Panc1 (cell line): ENCODE measurements around the gene TMEM150B. TPM values are rescaled to one million over a fixed set of nuclear protein-coding genes. Genes with fewer than 3 reads are reported as not detected.

Source experiments
- ATAC-seq: fragments of 200-7000 bp; cut with Tn5 transposase; 2 replicates; pipeline ENCODE4 v1.9.1; 2020; ENCODE audit warnings: mild to moderate bottlenecking, moderate library complexity
- BruUV-seq: library from RNA; stranded (reverse); fragments of 400-500 nt; replicated peaks from 2 replicates; lab custom pipeline; 2021; lab: Mats Ljungman, UMichigan
- CTCF ChIA-PET: fragments of 300-600 bp; sonication (Branson Sonifier 250); formaldehyde crosslinking; loops from one replicate; lab custom pipeline; 2022; ENCODE audit warnings: antibody characterized with exemption; lab: Charles Lee
- POLR2A ChIA-PET: fragments of 300-600 bp; sonication (Branson Sonifier 250); formaldehyde crosslinking; loops from one replicate; lab custom pipeline; 2022; ENCODE audit warnings: antibody characterized with exemption; lab: Charles Lee
- DNase-seq: peaks from one replicate; pipeline ENCODE4 v3.0.0-alpha.2; 2010; ENCODE audit warnings: low read depth, low spot score
- H3K27ac ChIP-seq: 2 replicates; pipeline ENCODE4 v1.5.1; 2011; ENCODE audit warnings: mild to moderate bottlenecking, low read length, inconsistent platforms
- H3K27me3 ChIP-seq: fragments of 200-500 bp; sonication (Bioruptor generic); 2 replicates; pipeline ENCODE4 v1.6.0; 2014; ENCODE audit warnings: low read length, inconsistent platforms; ENCODE audit not compliant: control insufficient read depth, insufficient read depth
- H3K36me3 ChIP-seq: fragments of 200-500 bp; sonication (Bioruptor generic); 2 replicates; pipeline ENCODE4 v1.5.1; 2014; ENCODE audit warnings: inconsistent platforms, mild to moderate bottlenecking, low read length, moderate library complexity; ENCODE audit not compliant: control insufficient read depth, insufficient read depth
- H3K4me1 ChIP-seq: 2 replicates; pipeline ENCODE4 v1.5.1; 2011; ENCODE audit warnings: inconsistent platforms, mild to moderate bottlenecking, low read length, moderate library complexity; ENCODE audit not compliant: control insufficient read depth, insufficient read depth
- H3K4me3 ChIP-seq, 2 experiments: 2 replicates each; pipeline ENCODE4 v1.5.1; 2011 to 2012; ENCODE audit warnings: low read depth in 2 of 2, low read length in 2 of 2, mild to moderate bottlenecking in 2 of 2, inconsistent platforms in 1 of 2, moderate library complexity in 1 of 2
- H3K9me3 ChIP-seq: fragments of 200-500 bp; sonication (Bioruptor generic); 2 replicates; pipeline ENCODE4 v1.5.1; 2014; ENCODE audit warnings: low read depth, mild to moderate bottlenecking, inconsistent platforms, low read length, moderate library complexity; ENCODE audit not compliant: control insufficient read depth, insufficient read depth
- POLR2AphosphoS5 ChIP-seq: IDR thresholded peaks from 2 replicates; pipeline ENCODE4 v1.6.1; 2012; ENCODE audit warnings: mild to moderate bottlenecking, low read depth, low read length, moderate library complexity
- SIN3A ChIP-seq: IDR thresholded peaks from 2 replicates; pipeline ENCODE4 v1.6.1; 2012; ENCODE audit warnings: low read depth, mild to moderate bottlenecking, low read length, moderate library complexity, borderline replicate concordance; ENCODE audit not compliant: insufficient read depth
- TCF7L2 ChIP-seq: IDR thresholded peaks from 2 replicates; pipeline ENCODE4 v1.6.1; 2011; ENCODE audit warnings: mild to moderate bottlenecking, low read depth, low read length, inconsistent platforms
- in situ Hi-C: cut with HindIII; loops from 2 replicates; pipeline ENCODE4 v1.10.0; 2016; ENCODE audit warnings: low sequenced_read_pairs, low pct_unique_long_range_greater_than_20kb
- intact Hi-C: fragments of 100-400 bp; cut with micrococcal nuclease; formaldehyde crosslinking; loops from one replicate; pipeline ENCODE4 v1.10.0; 2022; ENCODE audit not compliant: unreplicated experiment
- total RNA-seq: library from RNA; stranded (reverse); gene quantifications from one replicate; pipeline ENCODE4 v1.2.1, GENCODE V29; 2021; ENCODE audit not compliant: unreplicated experiment
- TF ChIP-seq, protein P1 (sequence below): fragments of 450-650 bp; IDR thresholded peaks from 2 replicates; pipeline ENCODE4 v1.5.1; 2017; ENCODE audit warnings: mild to moderate bottlenecking
- TF ChIP-seq, protein P2 (sequence below), 2 experiments: IDR thresholded peaks; 2 replicates each; pipeline ENCODE4 v1.6.1; 2011 to 2012; ENCODE audit warnings: low read depth in 2 of 2, control low read depth in 1 of 2, low read length in 1 of 2, mild to moderate bottlenecking in 1 of 2, moderate library complexity in 1 of 2; ENCODE audit not compliant: insufficient read depth in 1 of 2

The TMEM150B gene
- total RNA-seq, 1 experiment from 2014 or later = not detected

DNA sequence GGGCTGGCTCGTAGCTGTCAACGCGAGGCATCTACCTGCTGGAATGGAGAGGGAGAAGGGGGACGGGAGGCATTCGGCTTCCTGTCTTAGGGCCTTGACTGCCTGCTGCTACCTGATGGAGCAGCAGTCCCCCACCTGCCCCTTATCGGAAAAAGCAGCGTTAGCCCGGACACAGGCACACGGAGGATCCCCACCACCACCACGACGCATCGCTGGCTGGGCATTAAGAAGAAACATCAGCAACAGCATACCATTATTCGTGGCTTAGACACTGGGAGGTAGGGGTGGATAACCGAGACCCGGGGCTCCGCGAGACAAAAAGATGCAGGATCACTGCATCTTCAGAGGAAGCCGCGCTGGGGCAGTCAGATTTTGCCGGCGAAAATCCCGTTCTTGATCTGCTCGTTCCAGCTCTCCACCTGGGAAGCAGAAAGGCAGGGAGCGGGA lies 28.2 kb upstream of the TMEM150B start:
- DNase-seq = no peak
- intact Hi-C loops = no loop called here
- peak; percentile 50; the same call in 1 of the 2 replicates for ATAC-seq

DNA sequence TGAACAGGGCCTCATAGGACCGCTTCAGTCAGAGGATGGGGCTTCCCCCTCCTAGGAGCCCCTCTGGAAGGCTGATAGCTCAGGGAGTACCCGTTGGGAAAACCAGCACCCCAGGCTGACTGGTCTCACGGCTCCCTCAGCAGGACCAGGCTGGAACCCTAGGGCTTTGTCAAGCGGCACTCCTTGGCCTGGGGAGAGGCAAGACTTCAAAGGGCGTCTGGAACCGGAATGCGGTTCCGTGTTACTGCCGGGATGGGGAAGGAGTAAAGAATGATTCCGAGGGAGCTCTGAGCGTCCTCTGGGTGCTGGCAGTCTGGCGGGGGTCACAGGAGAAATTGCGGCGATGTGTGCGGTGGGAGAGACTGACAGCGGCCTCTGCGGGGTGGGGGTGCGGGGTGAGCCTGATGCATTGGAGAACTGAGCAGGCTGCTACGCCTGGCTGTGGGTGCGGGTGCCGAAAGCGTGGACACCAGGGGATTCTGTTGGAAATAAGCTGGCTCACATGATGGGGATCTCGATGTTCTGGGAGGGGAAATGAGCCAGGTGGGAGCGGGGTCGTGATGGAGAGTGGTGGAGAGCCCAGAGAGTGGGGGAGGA lies 27.5 kb upstream of the TMEM150B start:
- ATAC-seq (no peak), DNase-seq (no peak)
- in situ Hi-C loops (no loop called here), intact Hi-C loops (no loop called here)
- Histone ChIP-seq H3K36me3 (no peaks in the 10 kb centered on the region), H3K27ac (no peak overlapping the region), H3K9me3 (no peaks in the 10 kb centered on the region), H3K4me3 (no peak overlapping the region), H3K4me1 (peaks cover 23% of the 10 kb centered on the region), H3K27me3 (no peaks in the 10 kb centered on the region)
- TF ChIP-seq, protein P1, sequence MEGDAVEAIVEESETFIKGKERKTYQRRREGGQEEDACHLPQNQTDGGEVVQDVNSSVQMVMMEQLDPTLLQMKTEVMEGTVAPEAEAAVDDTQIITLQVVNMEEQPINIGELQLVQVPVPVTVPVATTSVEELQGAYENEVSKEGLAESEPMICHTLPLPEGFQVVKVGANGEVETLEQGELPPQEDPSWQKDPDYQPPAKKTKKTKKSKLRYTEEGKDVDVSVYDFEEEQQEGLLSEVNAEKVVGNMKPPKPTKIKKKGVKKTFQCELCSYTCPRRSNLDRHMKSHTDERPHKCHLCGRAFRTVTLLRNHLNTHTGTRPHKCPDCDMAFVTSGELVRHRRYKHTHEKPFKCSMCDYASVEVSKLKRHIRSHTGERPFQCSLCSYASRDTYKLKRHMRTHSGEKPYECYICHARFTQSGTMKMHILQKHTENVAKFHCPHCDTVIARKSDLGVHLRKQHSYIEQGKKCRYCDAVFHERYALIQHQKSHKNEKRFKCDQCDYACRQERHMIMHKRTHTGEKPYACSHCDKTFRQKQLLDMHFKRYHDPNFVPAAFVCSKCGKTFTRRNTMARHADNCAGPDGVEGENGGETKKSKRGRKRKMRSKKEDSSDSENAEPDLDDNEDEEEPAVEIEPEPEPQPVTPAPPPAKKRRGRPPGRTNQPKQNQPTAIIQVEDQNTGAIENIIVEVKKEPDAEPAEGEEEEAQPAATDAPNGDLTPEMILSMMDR = no peak
- TF ChIP-seq, protein P2, sequence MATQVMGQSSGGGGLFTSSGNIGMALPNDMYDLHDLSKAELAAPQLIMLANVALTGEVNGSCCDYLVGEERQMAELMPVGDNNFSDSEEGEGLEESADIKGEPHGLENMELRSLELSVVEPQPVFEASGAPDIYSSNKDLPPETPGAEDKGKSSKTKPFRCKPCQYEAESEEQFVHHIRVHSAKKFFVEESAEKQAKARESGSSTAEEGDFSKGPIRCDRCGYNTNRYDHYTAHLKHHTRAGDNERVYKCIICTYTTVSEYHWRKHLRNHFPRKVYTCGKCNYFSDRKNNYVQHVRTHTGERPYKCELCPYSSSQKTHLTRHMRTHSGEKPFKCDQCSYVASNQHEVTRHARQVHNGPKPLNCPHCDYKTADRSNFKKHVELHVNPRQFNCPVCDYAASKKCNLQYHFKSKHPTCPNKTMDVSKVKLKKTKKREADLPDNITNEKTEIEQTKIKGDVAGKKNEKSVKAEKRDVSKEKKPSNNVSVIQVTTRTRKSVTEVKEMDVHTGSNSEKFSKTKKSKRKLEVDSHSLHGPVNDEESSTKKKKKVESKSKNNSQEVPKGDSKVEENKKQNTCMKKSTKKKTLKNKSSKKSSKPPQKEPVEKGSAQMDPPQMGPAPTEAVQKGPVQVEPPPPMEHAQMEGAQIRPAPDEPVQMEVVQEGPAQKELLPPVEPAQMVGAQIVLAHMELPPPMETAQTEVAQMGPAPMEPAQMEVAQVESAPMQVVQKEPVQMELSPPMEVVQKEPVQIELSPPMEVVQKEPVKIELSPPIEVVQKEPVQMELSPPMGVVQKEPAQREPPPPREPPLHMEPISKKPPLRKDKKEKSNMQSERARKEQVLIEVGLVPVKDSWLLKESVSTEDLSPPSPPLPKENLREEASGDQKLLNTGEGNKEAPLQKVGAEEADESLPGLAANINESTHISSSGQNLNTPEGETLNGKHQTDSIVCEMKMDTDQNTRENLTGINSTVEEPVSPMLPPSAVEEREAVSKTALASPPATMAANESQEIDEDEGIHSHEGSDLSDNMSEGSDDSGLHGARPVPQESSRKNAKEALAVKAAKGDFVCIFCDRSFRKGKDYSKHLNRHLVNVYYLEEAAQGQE (IDR thresholded peaks at IDR 0.05; ENCODE audit: insufficient read depth in 1 of 2, low read depth in 2 of 2, low read length in 1 of 2) = no peak
- TF ChIP-seq POLR2AphosphoS5 (no peak), SIN3A (no peak), TCF7L2 (no peak)
- no TSS peak for BruUV-seq
- POLR2A ChIA-PET = interaction anchor here (1.1 kb wide), 1 partner anchor 13 kb away, joined by 3 read pairs; the partner anchor contains the start of gene KMT5C
- CTCF ChIA-PET = no interaction called here

More for the DNA sequence above, 28.2 kb upstream of the TMEM150B start:
- POLR2A ChIA-PET = no interaction called here
- H3K27me3 ChIP-seq = no peaks in the 10 kb centered on the region
- no peaks in the 10 kb centered on the region for H3K36me3 ChIP-seq
- 0 out of 2 replicates have a peak, but pooled peaks have one; percentile 11 for TF ChIP-seq TCF7L2
- TF ChIP-seq, protein P1 = no peak
- no peak for TF ChIP-seq POLR2AphosphoS5
- H3K4me3 ChIP-seq = peak overlapping the region; percentile 55 to 62
- in situ Hi-C loops = no loop called here
- H3K4me1 ChIP-seq = peaks cover 16% of the 10 kb centered on the region
- CTCF ChIA-PET = no interaction called here
- H3K9me3 ChIP-seq = no peaks in the 10 kb centered on the region
- no TSS peak for BruUV-seq
- peak overlapping the region; percentile 57 for H3K27ac ChIP-seq
